ENCODE data around the gene HAUS3. TPM values are rescaled to one million over a fixed set of nuclear protein-coding genes. Genes with fewer than 3 reads are reported as not detected.

The HAUS3 gene
- total RNA-seq, 1 experiment from 2014 or later = 11.2 TPM

GRCh38 chr4:2267841-2268240 is 25.9 kb upstream of the HAUS3 start:
- Histone ChIP-seq H3K4me3 (ENCODE audit: low read depth in 2 of 2, low read length in 2 of 2) (no peak overlapping the region), H3K27me3 (ENCODE audit: control insufficient read depth, insufficient read depth, low read length) (no peaks in the 10 kb centered on the region), H3K4me1 (ENCODE audit: control insufficient read depth, insufficient read depth, low read length) (peaks cover 5% of the 10 kb centered on the region; the same call in 1 of the 2 replicates), H3K9me3 (ENCODE audit: control insufficient read depth, insufficient read depth, low read depth, low read length) (no peaks in the 10 kb centered on the region), H3K27ac (ENCODE audit: low read length) (no peak overlapping the region), H3K36me3 (ENCODE audit: control insufficient read depth, insufficient read depth, low read length) (no peaks in the 10 kb centered on the region)
- ChIA-PET CTCF (no interaction called here), POLR2A (no interaction called here)
- intact Hi-C loops (cut with micrococcal nuclease; ENCODE audit: unreplicated experiment) (no loop called here), in situ Hi-C loops (cut with HindIII; ENCODE audit: low pct_unique_long_range_greater_than_20kb, low sequenced_read_pairs) (no loop called here)
- DNase-seq (ENCODE audit: low read depth, low spot score) (no peak), ATAC-seq (no peak)
- TF ChIP-seq CTCF (IDR thresholded peaks at IDR 0.05) (no peak), TCF7L2 (IDR thresholded peaks at IDR 0.05; ENCODE audit: low read depth, low read length) (no peak), POLR2AphosphoS5 (IDR thresholded peaks at IDR 0.05; ENCODE audit: low read depth, low read length) (no peak), REST (IDR thresholded peaks at IDR 0.05; ENCODE audit: insufficient read depth in 1 of 2, low read depth in 2 of 2, low read length in 1 of 2) (no peak), SIN3A (IDR thresholded peaks at IDR 0.05; ENCODE audit: borderline replicate concordance, insufficient read depth, low read depth, low read length) (no peak)
- BruUV-seq (replicated peaks) = no TSS peak

GRCh38 chr4:2267320-2267811 is 25.4 kb upstream of the HAUS3 start:
- DNase-seq (ENCODE audit: low read depth, low spot score) (no peak), ATAC-seq (no peak)
- CTCF ChIA-PET = no interaction called here
- Histone ChIP-seq H3K36me3 (ENCODE audit: control insufficient read depth, insufficient read depth, low read length) (no peaks in the 10 kb centered on the region), H3K4me3 (ENCODE audit: low read depth in 2 of 2, low read length in 2 of 2) (no peak overlapping the region), H3K4me1 (ENCODE audit: control insufficient read depth, insufficient read depth, low read length) (peaks cover 5% of the 10 kb centered on the region; the same call in 1 of the 2 replicates), H3K9me3 (ENCODE audit: control insufficient read depth, insufficient read depth, low read depth, low read length) (no peaks in the 10 kb centered on the region), H3K27ac (ENCODE audit: low read length) (no peak overlapping the region), H3K27me3 (ENCODE audit: control insufficient read depth, insufficient read depth, low read length) (no peaks in the 10 kb centered on the region)
- in situ Hi-C loops (cut with HindIII; ENCODE audit: low pct_unique_long_range_greater_than_20kb, low sequenced_read_pairs) = no loop called here
- BruUV-seq (replicated peaks) = no TSS peak
- intact Hi-C loops (cut with micrococcal nuclease; ENCODE audit: unreplicated experiment) = no loop called here
- no peak for TF ChIP-seq TCF7L2 (IDR thresholded peaks at IDR 0.05; ENCODE audit: low read depth, low read length)
- no peak for TF ChIP-seq REST (IDR thresholded peaks at IDR 0.05; ENCODE audit: insufficient read depth in 1 of 2, low read depth in 2 of 2, low read length in 1 of 2)
- no peak for TF ChIP-seq SIN3A (IDR thresholded peaks at IDR 0.05; ENCODE audit: borderline replicate concordance, insufficient read depth, low read depth, low read length)
- no peak for TF ChIP-seq POLR2AphosphoS5 (IDR thresholded peaks at IDR 0.05; ENCODE audit: low read depth, low read length)
- TF ChIP-seq CTCF (IDR thresholded peaks at IDR 0.05) = no peak
- POLR2A ChIA-PET = no interaction called here
